ENCODE results near the gene USP21. TPM values are rescaled to one million over a fixed set of nuclear protein-coding genes. Genes with fewer than 3 reads are reported as not detected.
A peak's percentile ranks its signal among the peaks of the same experiment; 100 is the strongest.
"Not testable (repeated sequence)": the region's sequence is repeated elsewhere in the genome, so short reads cannot be mapped to it uniquely, and the experiment has no call there.

Gene USP21, protein sequence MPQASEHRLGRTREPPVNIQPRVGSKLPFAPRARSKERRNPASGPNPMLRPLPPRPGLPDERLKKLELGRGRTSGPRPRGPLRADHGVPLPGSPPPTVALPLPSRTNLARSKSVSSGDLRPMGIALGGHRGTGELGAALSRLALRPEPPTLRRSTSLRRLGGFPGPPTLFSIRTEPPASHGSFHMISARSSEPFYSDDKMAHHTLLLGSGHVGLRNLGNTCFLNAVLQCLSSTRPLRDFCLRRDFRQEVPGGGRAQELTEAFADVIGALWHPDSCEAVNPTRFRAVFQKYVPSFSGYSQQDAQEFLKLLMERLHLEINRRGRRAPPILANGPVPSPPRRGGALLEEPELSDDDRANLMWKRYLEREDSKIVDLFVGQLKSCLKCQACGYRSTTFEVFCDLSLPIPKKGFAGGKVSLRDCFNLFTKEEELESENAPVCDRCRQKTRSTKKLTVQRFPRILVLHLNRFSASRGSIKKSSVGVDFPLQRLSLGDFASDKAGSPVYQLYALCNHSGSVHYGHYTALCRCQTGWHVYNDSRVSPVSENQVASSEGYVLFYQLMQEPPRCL
- total RNA-seq = 16.5 TPM
- long read RNA-seq, transcript USP21-201 (13 exons, 2,195 nt) = major isoform, 14 of 30 reads
- long read RNA-seq, partial matches to known transcripts = 5 of 30 reads
- long read RNA-seq, other reads (novel, unspliced or antisense) = 7 of 30 reads

DNA sequence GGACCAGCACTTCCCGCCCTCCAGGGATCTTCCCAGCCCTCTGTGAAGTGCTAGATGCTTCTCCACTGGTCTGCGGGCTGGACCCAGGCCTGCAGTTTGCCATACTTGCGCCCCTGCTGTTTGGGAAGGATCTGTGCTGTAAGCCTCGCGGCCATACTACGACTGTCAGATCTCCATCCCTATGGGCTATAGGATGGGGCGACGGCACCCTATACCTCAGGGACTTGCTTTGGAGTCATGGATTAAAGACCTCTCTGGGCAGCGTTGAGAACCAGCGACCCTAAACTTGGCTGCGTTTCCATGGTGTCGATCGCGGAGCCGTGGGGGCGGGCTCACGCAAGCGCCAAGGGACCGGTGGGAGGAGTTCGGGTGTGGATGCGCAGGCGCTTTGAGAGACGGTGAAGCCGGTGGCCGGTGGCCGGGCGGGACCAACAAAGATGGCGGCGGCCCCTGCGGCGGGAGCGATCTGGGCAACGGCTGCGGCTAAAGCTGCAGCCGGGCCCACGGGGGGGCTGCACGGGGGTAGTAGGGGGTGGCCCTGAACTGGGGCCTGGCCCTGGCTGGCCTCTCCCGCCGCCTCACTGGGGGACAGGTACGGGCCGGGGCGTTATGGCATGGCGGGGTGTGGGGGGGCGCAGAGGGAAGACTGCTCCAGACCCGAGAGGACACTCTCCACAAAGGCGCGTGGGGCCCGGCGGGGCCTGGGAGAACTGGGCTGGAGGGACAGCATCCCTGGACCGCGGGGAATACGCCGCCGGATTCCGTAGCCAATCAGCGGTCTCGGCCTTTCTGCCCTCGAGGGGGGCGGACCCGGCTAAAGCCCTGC is at the start of gene USP21:
USP21 (plus strand) TSS at position 414 of the 826 bp plus-strand sequence. CDS start 1,141 bp downstream, outside the sequence.
- DNase-seq (ENCODE audit: low spot score) = peak; percentile 98

DNA sequence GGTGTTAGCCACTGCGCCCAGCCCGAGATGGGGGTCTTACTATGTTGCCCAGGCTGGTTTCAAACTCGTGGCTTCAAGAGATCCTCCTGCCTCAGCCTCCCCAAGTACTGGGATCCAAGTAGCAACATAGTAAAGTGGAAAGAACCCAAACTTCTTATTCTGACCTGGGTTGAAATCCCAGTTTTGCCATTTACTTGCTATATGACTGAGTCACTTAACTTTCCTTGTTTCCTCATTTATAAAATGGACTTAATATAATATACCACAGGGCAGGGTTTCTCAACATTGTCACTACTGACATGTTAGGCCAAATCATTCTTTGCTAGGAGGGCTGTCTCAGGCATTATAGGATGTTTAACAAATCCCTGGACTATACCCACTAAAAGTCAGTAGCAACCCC is 48.2 kb upstream of the USP21 start:
- DNase-seq (ENCODE audit: low spot score) = no peak

DNA sequence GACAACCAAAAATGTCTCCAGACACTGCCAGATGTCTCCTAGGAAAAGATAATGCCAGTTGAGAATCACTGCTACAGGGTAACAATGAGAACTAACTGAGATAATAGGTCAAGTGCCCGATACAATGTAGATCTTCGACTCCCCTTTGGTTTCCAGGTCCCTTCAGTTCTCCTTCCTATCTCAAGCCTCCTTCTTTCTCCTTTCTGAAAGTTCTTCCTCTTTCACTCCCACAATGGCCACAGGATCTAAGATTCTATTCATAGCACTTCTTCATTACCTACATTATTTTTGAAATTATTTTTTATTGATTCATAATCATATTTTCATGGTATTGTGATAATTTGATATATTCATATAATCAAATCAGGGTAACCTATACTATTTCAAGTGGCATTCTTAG is 47.8 kb upstream of the USP21 start:
- no peak for DNase-seq (ENCODE audit: low spot score)

DNA sequence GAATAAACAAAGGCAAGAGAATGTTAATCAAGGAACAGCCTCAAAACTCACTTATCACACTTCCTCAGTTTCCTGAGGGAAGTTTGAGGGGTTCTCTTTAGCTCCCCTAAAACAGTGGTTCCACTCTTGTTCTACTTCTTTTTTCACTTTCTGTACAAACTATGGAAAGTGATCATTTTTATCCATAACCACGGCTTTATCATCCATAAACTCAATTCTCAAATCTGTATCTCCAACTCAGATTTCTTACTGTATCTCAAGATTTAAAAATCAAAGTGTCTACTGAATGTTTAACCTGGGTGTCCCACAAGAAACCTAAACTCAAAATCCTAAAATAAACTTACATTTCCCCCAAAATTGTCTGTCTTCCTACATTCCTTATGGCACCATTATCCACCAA is 45.4 kb upstream of the USP21 start:
- DNase-seq (ENCODE audit: low spot score) = no peak

DNA sequence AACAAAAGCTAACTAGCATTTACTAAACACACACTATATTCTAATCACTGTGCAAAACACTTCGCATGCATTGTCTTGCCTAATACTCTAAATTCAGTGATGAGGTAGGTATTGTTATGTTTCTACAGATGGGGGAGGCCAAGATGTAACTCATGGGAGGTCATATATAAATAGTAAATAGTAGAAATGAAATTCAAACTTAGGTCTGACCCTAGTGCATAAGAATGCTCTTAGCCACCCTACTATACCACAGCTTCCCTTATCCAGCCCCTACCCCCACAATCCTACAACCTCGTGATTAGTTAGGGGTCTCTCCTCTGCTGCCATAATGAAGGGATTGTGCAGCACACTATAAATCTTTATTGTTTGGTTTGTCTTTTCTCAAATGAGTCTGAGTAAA is 44.7 kb upstream of the USP21 start:
- no peak for DNase-seq (ENCODE audit: low spot score)

DNA sequence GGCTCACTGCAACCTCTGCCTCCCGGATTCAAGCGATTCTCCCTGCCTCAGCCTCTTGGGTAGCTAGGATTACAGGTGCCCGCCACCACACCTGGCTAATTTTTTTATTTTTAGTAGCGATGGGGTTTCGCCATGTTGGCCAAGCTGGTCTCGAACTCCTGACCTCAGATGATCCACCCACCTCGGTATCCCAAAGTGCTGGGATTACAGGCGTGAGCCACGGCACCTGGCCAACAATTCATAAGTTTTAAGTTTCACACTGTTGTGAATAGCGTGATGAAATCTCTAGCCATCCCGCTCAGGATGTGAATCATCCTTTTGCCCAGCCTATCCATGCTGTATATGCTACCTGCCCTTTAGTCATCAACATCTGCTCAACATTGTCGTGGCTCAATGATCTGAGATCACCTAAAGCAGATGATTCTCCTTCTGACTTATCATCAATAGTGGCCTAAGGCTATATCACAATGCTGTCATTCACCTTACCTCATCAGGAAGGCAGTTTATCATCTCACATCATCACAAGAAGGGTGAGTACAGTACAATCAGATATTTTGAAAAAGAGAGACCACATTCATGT is 44.1 kb upstream of the USP21 start:
- DNase-seq (ENCODE audit: low spot score) = no peak

DNA sequence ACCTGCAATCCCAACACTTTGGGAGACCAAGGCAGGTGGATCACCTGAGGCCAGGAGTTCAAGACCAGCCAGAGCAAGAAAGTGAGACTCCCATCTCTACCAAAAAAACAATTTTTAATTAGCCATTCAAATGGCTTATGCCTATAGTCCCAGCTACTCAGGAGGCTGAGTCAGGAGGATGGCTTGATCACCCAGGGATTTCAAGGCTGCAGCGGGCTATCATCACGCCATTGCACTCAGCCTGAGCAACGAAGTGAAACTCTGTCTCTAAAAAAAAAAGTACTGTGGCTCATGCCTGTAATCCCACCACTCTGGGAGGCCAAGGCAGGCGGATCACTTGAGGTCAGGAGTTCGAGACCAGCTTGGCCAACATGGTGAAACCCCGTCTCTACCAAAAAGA is 43.3 kb upstream of the USP21 start:
- DNase-seq (ENCODE audit: low spot score) = not testable (repeated sequence)

DNA sequence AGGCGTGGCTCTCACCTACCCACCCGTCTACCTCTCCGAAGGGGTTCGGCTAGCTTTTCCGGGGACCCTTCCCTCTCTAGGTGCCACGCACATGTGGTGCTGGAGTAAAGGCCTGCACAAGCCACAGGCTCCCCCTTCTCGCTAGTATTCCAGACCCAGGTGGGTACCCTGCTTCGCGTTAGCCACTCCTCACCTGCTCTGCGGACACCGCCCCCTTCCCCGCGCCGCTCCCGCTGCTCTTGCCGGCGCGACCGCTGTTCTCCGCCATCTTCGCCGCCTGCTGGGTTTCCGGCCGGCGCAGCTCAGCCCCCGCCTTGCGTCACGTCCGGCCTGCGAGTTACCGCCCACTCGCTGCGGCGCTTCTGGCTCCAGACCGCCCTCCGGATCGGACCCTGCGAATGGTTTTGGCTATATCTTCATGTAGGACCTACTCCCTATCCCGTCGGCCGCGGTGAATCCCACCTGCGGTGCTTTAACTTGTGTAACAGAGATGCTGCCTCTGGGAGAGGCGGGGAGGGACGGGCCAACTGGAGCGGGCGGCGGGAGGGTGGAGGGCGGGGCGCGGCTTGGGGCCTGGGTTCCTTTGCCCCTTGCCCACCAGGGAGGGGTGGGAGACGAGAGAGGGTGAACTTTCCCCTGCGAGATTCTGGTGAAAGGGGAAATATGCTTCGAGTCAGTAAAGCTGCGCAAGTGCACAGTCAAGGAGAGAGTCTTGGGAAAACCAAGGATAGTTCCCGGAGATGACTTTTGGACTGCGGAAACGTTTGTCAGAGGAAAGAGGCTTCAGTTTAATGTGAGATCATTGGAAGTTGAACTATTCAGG is 41.3 kb upstream of the USP21 start, which contains the start of the genes NIT1 and PFDN2:
NIT1 (plus strand) TSS at position 347 of the 823 bp plus-strand sequence; CDS start at position 419, 72 bp downstream.
PFDN2 (minus strand) TSS at position 279 of the 823 bp plus-strand sequence; CDS start at position 268, 11 bp downstream.
- DNase-seq (ENCODE audit: low spot score) = peak; percentile 97

DNA sequence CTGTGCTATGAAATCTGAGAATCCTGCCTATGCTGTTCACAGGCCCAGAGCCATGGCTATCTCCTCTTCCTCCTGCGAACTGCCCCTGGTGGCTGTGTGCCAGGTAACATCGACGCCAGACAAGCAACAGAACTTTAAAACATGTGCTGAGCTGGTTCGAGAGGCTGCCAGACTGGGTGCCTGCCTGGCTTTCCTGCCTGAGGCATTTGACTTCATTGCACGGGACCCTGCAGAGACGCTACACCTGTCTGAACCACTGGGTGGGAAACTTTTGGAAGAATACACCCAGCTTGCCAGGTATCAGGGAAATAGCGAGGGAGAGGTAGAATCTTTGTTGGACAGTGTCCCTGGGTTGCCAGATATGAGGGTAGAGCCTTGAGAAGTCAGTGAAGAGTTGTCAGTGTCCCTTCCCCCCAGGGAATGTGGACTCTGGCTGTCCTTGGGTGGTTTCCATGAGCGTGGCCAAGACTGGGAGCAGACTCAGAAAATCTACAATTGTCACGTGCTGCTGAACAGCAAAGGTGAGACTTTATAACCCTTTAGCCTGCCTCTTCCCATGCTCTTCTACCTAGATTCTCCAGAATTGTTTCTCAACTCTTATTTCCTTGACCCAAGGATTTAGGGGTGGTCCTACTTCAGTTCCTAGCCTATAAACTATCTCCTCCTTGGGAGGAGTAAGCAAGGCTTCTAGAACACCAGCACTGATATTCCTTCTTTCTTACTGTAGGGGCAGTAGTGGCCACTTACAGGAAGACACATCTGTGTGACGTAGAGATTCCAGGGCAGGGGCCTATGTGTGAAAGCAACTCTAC is 40.0 kb upstream of the USP21 start:
- DNase-seq (ENCODE audit: low spot score) = peak; percentile 28

DNA sequence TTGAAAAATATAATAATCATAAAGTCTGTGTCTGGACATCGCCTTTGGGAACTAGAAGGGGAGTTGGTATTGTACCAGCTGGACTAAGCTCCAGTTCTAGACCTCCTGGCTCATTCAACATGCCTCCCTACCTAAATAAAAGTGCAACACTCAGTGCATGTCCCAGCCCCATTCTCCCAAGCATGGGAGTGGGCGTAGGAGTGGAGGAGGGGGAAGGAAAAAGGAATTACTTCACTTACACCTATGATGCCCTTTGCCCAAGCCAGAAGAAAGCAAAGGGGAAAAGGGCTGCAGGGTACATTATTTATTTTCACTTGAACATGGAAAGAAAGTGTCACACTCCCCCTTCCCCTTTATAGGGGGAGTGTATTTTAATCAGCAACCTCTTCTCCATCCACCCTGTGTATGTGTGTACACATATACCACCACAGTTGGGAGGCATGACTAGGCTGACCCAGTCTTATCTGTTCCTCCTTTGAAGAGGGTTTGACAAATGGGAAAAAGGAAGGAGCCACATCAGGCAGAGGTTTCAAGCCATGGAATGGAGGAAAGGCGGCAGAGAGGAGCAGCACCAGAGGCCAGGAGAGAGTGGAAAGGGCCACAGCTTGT is 38.2 kb upstream of the USP21 start:
- no peak for DNase-seq (ENCODE audit: low spot score)

DNA sequence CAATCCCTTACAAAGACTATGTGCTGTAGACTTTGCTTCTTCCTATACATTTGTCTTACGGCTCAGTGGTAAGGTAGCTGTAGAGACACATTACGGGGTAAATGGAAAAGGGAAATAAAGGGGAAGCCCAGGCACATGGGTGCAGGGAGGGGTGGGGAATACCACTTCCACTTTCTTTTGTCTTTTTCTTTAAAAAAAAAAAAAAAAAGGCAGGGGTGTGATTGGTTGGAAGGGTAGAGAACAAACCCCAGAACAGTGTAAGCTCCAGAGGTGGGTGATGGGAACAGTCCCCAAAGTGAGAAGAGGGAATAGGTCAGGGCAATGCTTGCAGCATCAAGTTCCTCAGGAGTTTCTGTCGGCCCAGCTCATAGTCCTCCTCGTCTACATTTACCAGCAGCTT is 37.5 kb upstream of the USP21 start:
- no peak for DNase-seq (ENCODE audit: low spot score)

DNA sequence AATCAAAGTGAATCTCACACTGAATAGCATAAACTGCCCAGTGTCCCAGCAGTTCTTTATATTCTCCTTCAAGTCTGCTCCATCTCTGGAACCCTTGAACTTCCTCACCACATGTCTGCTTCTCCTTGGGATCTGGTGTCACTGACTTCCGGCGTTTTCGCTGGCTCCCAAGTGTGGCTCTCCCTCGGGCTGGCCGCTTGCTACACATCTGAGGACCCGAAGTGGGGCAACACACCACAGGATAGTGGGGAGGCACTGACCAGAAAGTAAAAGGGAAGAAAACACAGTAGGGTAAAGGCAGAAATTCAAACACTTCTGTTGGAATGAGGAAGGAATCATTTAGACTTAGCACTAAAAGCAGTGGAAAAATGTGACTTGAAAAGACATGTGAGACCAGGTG is 36.3 kb upstream of the USP21 start:
- DNase-seq (ENCODE audit: low spot score) = no peak

DNA sequence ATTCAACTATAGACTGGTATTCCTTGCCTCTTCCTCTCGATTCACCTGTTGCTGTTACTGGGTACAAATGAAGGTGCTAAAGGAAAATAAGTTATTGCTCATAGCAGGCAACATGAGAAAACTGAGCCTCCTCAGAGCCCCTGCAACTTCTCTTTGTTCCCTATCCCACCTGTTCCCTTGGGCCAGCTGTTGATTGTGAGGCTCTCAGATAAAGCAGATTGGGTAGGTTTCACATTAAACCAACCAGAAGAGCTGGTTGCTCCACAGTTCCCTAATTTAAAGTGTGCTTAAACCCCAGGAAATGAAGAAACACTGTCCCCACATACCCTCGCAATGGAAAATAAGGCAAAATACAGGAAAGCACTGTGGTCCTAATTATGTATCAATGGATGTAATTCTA is 31.7 kb upstream of the USP21 start:
- no peak for DNase-seq (ENCODE audit: low spot score)

DNA sequence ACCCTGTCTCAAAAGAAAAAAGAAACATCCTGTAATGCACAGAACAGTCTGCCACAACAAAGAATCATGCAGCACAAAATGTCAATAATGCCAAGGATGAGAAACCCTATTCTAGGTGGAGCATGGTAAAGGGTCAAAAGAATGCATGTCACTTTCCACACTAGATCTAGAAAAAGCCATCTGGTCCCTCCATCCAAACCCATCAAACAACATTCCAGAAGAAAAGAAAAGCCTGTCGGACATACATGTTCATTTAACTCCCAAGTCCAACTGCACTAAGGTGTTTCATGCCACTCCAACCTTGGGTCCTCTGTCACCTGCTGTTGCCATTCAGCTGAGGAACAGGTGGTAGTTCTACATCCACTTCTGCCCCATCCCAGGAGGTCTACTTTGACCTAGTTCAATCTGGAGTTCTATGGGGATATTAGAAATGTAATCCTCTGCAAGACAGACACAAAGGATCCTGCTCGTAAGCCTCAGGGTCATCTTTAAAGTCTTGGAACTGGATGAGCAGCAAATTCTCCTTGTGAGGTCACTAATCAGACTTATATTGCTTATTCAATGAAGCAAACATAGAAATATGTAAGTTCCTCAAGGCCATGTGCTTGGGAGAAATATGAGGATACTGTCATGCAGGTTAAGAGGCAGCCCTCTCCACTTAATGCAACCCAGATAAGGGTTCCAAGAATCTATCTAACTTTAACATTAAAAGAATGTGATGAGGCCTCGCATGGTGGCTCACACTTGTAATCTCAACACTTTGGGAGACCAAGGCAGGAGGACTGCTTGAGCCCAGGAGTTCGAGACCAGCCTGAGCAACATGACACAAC is 30.5 kb upstream of the USP21 start:
- DNase-seq (ENCODE audit: low spot score) = no peak

DNA sequence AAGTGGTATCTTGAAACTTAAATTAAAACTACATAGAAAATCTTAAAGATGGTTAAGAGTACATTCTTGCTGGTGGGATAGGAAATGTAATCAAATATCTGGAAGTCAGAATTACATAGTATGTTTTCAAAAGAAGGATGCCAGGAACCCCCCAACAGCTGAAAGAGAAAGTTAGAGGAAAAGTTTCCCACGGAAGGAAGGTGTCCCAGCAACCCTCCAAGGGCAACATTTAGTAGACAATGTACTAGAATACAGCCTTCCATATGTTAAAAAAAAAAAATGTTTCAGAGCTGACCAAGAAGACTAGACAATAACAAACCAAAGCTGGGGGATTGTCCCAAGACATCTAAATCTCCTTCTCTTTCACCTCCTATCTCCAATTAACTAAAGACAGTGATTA is 29.0 kb upstream of the USP21 start:
- DNase-seq (ENCODE audit: low spot score) = no peak

DNA sequence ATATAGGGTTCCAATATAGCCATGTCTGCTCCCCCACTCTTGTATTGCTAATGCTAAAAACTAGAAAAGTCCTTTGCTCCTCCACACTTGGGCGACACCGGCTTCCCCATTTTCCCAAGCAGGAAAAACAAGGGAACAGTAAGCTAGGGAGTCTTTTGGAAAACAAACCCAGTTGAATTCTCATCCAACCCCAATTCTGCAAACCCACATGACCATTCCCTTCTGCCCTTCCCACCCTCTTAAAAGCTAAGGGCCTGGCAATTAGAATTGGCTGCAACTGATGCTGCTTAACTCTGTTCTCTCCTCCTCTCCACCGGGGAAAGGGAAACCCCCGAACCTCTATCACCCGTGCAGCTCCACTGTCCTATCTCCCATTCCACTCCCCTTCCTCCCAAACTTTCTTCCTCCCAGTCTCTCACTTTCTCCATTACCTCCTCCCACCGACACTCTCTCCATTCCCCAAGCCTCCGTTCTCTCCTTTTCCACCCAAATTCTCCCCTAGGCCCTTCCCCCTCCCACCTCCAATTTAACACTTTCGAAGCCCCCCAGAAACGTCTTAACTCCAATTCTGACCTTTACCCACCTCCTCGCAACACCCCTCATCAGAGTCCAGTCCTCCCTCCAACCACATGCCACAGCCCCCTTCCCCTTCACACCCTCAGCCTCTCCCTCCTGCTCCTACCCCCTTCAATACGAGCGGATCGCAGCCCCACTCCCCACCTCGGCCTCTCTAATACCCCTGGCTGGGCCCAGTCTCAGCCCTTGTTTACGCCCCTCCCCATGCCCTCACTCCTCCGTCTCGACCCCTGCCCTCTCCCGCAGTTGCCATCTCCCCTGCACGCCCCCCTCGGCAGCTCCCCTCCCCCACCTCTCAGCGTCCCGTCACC is 27.5 kb upstream of the USP21 start:
- DNase-seq (ENCODE audit: low spot score) = no peak

Data from mesenteric fat pad (tissue), 1 donor.